K562 (cell line): ENCODE measurements around the gene MFSD6. TPM values are rescaled to one million over a fixed set of nuclear protein-coding genes. Genes with fewer than 3 reads are reported as not detected.
A peak's percentile ranks its signal among the peaks of the same experiment; 100 is the strongest.

Experiments
- DLX4 ChIP-seq: fragments of 250-450 bp; sonication (Bioruptor Pico); IDR thresholded peaks from 2 replicates; pipeline ENCODE4 v1.6.1; 2021; ENCODE audit warnings: mild to moderate bottlenecking
- IRF2 ChIP-seq: sonication (generic); formaldehyde crosslinking; IDR thresholded peaks from 2 replicates; pipeline ENCODE4 v1.8.1; 2022; ENCODE audit warnings: mild to moderate bottlenecking, missing genetic modification reagents
- KLF16 ChIP-seq: IDR thresholded peaks from 2 replicates; pipeline ENCODE4 v1.6.1; 2016; ENCODE audit warnings: antibody characterized with exemption
- MEF2A ChIP-seq: IDR thresholded peaks from 2 replicates; pipeline ENCODE4 v1.6.1; 2011; ENCODE audit warnings: low read depth, mild to moderate bottlenecking, low read length, moderate library complexity; ENCODE audit not compliant: control insufficient read depth
- MNT ChIP-seq, 2 experiments: fragments of 450-650 bp; conservative IDR thresholded peaks; 2 replicates each; pipeline ENCODE4 v1.6.1; 2017; ENCODE audit warnings: mild to moderate bottlenecking in 2 of 2, moderate library complexity in 2 of 2
- MTA1 ChIP-seq: fragments of 450-650 bp; IDR thresholded peaks from 2 replicates; pipeline ENCODE4 v1.6.1; 2017; ENCODE audit warnings: borderline replicate concordance
- MYC ChIP-seq, 2 experiments: fragments of 250-450 bp in 1 of 2; sonication (Bioruptor Pico) in 1 of 2; IDR thresholded peaks; 2 replicates each; pipeline versions ENCODE4 v1.5.1 to v1.6.1; 2012 to 2021; ENCODE audit warnings: low read depth in 2 of 2, borderline replicate concordance in 1 of 2, improper control_type of control experiment in 1 of 2, low read length in 1 of 2, mild to moderate bottlenecking in 1 of 2, moderate library complexity in 1 of 2
- POLR2AphosphoS5 ChIP-seq: IDR thresholded peaks from 2 replicates; pipeline ENCODE4 v1.6.1; 2011; ENCODE audit warnings: mild to moderate bottlenecking, low read depth, low read length, moderate library complexity; ENCODE audit not compliant: control insufficient read depth, insufficient read depth
- RCOR1 ChIP-seq, 2 experiments: IDR thresholded peaks; 2 replicates each; pipeline ENCODE4 v1.6.1; 2012; ENCODE audit warnings: low read depth in 2 of 2, low read length in 2 of 2, borderline replicate concordance in 1 of 2, improper control_type of control experiment in 1 of 2
- SMARCA4 ChIP-seq: fragments of 450-650 bp; IDR thresholded peaks from 2 replicates; pipeline ENCODE4 v1.6.1; 2016
- SMARCE1 ChIP-seq: fragments of 450-650 bp; IDR thresholded peaks from 2 replicates; pipeline ENCODE4 v1.7.1; 2016; ENCODE audit warnings: mild to moderate bottlenecking
- TEAD1 ChIP-seq, 2 experiments: fragments of 450-650 bp in 1 of 2; sonication (generic) in 1 of 2; formaldehyde crosslinking; IDR thresholded peaks; 2 replicates each; pipeline versions ENCODE4 v1.4.0 to v1.8.0; 2020 to 2022; ENCODE audit warnings: mild to moderate bottlenecking in 2 of 2, missing genetic modification reagents in 1 of 2
- TEAD4 ChIP-seq, 2 experiments: sonication (generic) in 1 of 2; formaldehyde crosslinking in 1 of 2; IDR thresholded peaks; 2 replicates each; pipeline versions ENCODE4 v1.6.1 to v1.8.0; 2012 to 2022; ENCODE audit warnings: borderline replicate concordance in 1 of 2, inconsistent platforms in 1 of 2, low read length in 1 of 2, mild to moderate bottlenecking in 1 of 2, missing genetic modification reagents in 1 of 2
- polyA plus RNA-seq, 8 experiments: library from polyadenylated mRNA; depleted of rRNA in 4 of 8; stranded (reverse) in 5 of 8; unstranded in 3 of 8; fragments of >200 nt; fragmentation: Nextera tagmentation in 2 of 8; fragmentation: Illumina TruSeq in 1 of 8; extraction: Ambion mirVana in 2 of 8; extraction: Trizol in 1 of 8; gene quantifications; 2 replicates each; pipeline versions ENCODE4 v1.2.1 to v1.2.3, GENCODE V29; 2011 to 2014; ENCODE audit warnings: inconsistent platforms in 1 of 8, missing spikeins in 1 of 8
- total RNA-seq, 7 experiments: library from RNA; depleted of rRNA in 6 of 7; stranded (reverse); fragments of >200 nt in 6 of 7; fragmentation: Illumina TruSeq in 2 of 7; extraction: Trizol in 2 of 7; gene quantifications; 2 replicates each; pipeline versions ENCODE4 v1.2.1 to v1.2.3, GENCODE V29; 2011 to 2021; ENCODE audit warnings: low replicate concordance in 1 of 7

The MFSD6 gene
- total and polyA plus RNA-seq, 9 of the 15 experiments (the other 6 are each of a cell fraction or from before 2014, with no cell fraction given), result 1.1 to 7.9 (median 4.4) TPM

- TF ChIP-seq MEF2A (peak; percentile 74), DLX4 (no peak), MYC (IDR thresholded peaks at IDR 0.05; ENCODE audit: low read depth, low read length) (0 out of 2 replicates have a peak, but pooled peaks have one; percentile 11), MYC (CRISPR knock-in tag; IDR thresholded peaks at IDR 0.05; ENCODE audit: borderline replicate concordance, low read depth) (no peak), SMARCA4 (peak; percentile 88), RCOR1 (IDR thresholded peaks at IDR 0.05; ENCODE audit: borderline replicate concordance in 1 of 2, low read depth in 2 of 2, low read length in 2 of 2) (peak in 1 of 2 experiments; percentile 76; a peak in 3 of 4 replicates), TEAD4 (IDR thresholded peaks at IDR 0.05; ENCODE audit: low read length) (peak; percentile 95), TEAD4 (CRISPR knock-in tag; IDR thresholded peaks at IDR 0.05; ENCODE audit: borderline replicate concordance) (no peak), IRF2 (CRISPR knock-in tag) (no peak), MTA1 (peak; percentile 55; the same call in 1 of the 2 replicates), KLF16 (peak; percentile 59; the same call in 1 of the 2 replicates), POLR2AphosphoS5 (peak; percentile 86), TEAD1 (CRISPR knock-in tag; IDR thresholded peaks at IDR 0.05) (peak in 1 of 2 experiments; percentile 75; a peak in 2 of 4 replicates), MNT (conservative IDR thresholded peaks at IDR 0.05) (peak in 1 of 2 experiments; percentile 39; a peak in 1 of 4 replicates), SMARCE1 (peak; percentile 88)
Measured at GRCh38 chr2:190459881-190460280, 51.7 kb downstream of the MFSD6 start (continued).
